NCI-H446 (cell line): ENCODE data around the gene FAM83E.

Experiments used
- DNase-seq, 2 experiments: peaks; one replicate each; lab custom pipeline; 2025; lab: John Stamatoyannopoulos, UW

The FAM83E gene

GRCh38 chr19:48575931-48576622, 38.8 kb downstream of the FAM83E start:
- no peak for DNase-seq

DNA sequence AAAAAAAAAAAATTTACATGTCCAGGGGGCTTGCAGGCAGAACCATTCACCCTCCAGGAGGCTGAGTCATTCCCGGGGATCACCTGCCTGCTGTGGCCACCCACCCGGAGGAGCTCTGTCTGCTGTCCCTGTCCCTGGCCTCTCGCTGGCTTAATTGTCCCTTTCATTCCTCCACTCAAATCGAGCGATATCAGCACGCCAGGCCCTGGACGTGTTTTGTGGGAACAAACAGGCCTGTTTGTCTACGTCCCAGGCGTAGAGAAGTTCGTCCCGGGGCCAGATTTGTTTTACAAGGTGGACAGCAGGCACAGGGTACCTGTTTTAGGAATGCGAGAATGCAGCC, 41.7 kb downstream of the FAM83E start:
- no peak for DNase-seq

DNA sequence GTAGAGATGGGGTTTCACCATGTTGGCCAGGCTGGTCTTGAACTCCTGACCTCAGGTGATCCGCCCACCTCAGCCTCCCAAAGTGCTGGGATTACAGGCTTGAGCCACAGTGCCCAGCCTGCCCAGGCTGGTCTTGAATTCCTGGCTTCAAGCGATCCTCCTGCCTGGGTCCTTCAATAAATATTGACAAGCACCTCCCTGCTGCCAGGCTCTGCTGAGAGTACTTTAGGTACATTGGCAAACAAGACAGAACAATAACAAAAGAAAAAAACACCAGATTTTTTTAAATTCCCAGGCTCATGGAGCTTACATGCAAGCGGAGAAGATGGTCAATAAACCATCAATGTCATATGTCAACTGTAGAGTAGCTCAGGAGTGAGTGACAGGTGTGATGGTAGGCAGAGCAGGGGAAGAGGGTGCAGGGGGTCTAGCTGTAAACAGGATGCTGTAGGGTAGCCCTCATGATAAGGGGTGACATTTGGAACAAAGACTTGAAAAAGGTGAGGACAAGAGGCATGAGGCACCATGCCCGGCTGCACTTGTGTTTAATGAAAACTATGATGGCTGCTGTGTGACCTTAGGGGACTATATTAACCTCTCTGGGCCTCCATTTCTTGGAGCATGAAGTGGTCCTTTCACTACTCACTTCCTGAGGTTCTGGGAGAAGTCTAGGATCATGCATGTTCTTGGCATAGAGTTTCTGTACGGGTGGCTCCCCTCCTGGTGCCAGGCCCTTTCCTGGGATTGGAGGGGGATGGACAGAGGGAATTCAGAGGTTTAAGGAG, 43.3 kb downstream of the FAM83E start:
- DNase-seq: no peak

- DNase-seq: no peak
Measured at GRCh38 chr19:48569814-48570213, 45.1 kb downstream of the FAM83E start.

DNA sequence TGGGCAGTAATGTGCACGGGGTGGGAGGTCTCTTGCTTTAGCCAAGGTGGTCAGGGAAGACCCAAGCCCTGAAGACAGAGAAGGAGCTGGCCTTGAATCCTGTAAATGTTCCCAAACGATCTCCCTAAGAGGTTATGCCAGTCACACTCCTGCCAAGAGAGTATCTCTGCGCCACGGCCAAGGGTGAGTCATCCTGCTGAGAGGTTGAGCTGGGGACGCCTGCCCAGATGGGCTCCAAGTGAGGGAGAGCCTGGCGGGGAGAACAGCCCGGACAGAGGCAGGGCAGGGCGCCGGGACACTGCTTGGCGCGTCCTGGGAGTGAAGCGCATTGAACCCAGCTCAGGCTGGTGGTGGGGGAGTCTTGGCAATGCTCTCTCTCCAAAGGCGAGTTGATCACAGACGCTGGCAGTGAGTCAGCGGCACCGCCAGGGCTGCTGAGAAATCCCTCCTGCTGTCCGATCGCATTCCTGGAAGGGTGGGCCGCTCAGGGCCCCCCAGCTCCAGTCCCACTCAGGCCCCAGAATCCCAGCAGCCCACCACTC, 46.5 kb downstream of the FAM83E start:
- DNase-seq: peak; percentile 88 to 96

DNA sequence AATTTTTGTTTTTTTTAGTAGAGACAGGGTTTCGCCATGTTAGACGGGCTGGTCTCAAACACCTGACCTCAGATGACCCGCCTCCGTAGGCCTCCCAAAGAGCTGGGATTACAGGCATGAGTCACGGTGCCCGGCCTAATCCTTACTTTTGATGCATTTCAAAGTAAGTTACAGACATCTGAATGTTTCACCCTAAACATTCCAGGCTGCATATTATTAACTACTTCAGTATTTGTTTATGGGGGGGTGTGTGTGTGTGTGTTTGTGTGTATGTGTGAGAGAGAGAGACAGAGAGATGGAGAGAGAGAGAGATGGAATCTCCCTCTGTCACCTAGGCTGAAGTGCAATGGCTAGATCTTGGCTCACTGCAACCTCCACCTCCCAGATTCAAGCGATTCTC, 49.8 kb downstream of the FAM83E start:
- no peak for DNase-seq
